IPS DF 6.9 (cell line): ENCODE measurements around the gene MAN2B2.

Source experiments
- DNase-seq: peaks from one replicate; pipeline ENCODE4 v3.0.0-alpha.2; 2013; ENCODE audit warnings: low read depth, low spot score
- H3K27ac ChIP-seq: one replicate; pipeline ENCODE4 v1.5.1; 2013; ENCODE audit warnings: low read length, control low read depth
- H3K27me3 ChIP-seq: 2 replicates; pipeline ENCODE4 v1.6.1; 2013; ENCODE audit warnings: mild to moderate bottlenecking, low read length; ENCODE audit not compliant: control insufficient read depth, insufficient read depth
- H3K36me3 ChIP-seq: 2 replicates; pipeline ENCODE4 v1.6.1; 2013; ENCODE audit warnings: low read length; ENCODE audit not compliant: control insufficient read depth, insufficient read depth
- H3K4me1 ChIP-seq: 2 replicates; pipeline ENCODE4 v1.6.1; 2013; ENCODE audit warnings: low read length; ENCODE audit not compliant: control insufficient read depth, insufficient read depth
- H3K4me3 ChIP-seq: 2 replicates; pipeline ENCODE4 v1.5.1; 2013; ENCODE audit warnings: mild to moderate bottlenecking, low read length
- H3K9me3 ChIP-seq: 2 replicates; pipeline ENCODE4 v1.6.1; 2013; ENCODE audit warnings: low read length, inconsistent platforms; ENCODE audit not compliant: control insufficient read depth, insufficient read depth
- WGBS: extraction: QIAGEN DNeasy Blood & Tissue Kit; methylation state at CpG from one replicate; pipeline ENCODE4 v1.1.7; 2013; ENCODE audit warnings: mixed read lengths, missing lambda C conversion rate; ENCODE audit not compliant: insufficient read length, insufficient coverage; 5-methylcytosine and 5-hydroxymethylcytosine counted together

MAN2B2 gene

DNA sequence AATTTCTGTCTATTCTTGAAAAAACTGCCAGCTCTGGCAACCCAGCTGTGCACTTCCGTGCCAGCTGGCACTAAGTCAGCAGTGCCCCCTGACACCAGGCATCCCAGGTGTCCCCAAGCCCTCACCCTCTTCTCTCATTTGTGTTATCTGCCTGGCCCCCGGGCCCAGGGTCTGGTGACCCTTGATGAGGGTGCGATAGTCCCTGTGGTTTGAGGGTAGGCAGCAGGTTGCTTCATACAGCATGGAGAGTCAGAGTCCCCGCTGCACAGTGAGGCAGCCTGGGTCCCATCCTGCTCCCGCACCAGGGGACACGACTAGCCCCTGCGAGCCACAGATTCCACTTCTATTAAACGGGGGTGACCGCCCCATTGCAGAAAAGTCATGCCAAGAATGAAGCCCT is 1.9 kb downstream of the MAN2B2 start:
- H3K4me1 ChIP-seq, result 0 out of 2 replicates have a peak, but pooled peaks cover 2% of the 10 kb centered on the region
- H3K27me3 ChIP-seq, result peaks cover 3% of the 10 kb centered on the region; the same call in 1 of the 2 replicates
- no peak overlapping the region for H3K27ac ChIP-seq
- WGBS, result no CpG with 5 or more reads among the region's 9 CpGs
- DNase-seq, result no peak
- H3K9me3 ChIP-seq, result no peaks in the 10 kb centered on the region
- H3K4me3 ChIP-seq, result no peak overlapping the region
- H3K36me3 ChIP-seq, result peaks cover 2% of the 10 kb centered on the region; the same call in 1 of the 2 replicates

DNA sequence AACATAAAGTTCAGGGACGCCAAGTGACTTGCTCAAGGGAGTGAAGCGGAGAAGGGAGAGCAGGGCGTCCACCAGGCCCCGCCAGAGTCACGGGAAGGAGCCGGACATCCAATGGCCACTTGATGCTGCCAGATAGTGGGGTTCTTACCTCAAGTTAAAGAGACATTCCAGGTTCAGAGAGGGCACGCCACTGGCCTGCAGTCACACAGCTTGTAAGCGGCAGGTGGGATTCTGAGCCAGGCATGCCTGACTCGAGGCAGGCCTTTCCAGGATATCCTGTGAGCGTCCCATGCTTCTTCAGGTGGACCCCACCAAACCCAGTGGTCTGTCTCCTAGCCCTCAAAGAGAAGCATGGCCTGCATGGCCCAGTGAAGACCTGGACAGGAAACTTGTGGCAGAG is 2.4 kb downstream of the MAN2B2 start:
- H3K9me3 ChIP-seq, result no peaks in the 10 kb centered on the region
- peaks cover 3% of the 10 kb centered on the region; the same call in 1 of the 2 replicates for H3K27me3 ChIP-seq
- no peak overlapping the region for H3K4me3 ChIP-seq
- no peak for DNase-seq
- H3K27ac ChIP-seq, result no peak overlapping the region
- no CpG with 5 or more reads among the region's 10 CpGs for WGBS
- peaks cover 2% of the 10 kb centered on the region; the same call in 1 of the 2 replicates for H3K36me3 ChIP-seq
- 0 out of 2 replicates have a peak, but pooled peaks cover 2% of the 10 kb centered on the region for H3K4me1 ChIP-seq

- Histone ChIP-seq H3K4me1 (0 out of 2 replicates have a peak, but pooled peaks cover 2% of the 10 kb centered on the region), H3K27me3 (peaks cover 3% of the 10 kb centered on the region; the same call in 1 of the 2 replicates), H3K27ac (no peak overlapping the region), H3K4me3 (no peak overlapping the region), H3K9me3 (no peaks in the 10 kb centered on the region), H3K36me3 (peaks cover 2% of the 10 kb centered on the region; the same call in 1 of the 2 replicates)
- WGBS, result no CpG with 5 or more reads among the region's 9 CpGs
- DNase-seq, result no peak
Measured at GRCh38 chr4:6578221-6578620, 3.2 kb downstream of the MAN2B2 start.

DNA sequence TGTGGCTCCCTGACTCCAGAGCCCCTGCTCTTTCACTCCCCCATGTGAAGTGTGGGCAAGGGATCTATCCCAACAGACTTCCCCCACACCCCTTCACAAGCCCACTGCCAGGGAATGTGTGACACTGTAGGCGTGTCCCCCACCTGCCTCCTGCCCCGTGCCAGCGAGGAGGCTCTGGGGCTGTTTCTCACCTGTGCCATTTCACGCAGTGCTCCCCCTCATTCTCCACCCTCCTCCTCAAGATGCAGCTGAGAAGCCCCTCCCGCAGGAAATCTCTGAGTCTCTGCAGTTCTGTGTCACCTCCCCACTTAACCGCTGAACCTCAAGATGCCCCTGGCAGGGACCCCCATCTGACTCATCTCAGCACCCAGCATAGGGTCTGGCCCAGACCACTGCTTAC is 5.4 kb downstream of the MAN2B2 start:
- Histone ChIP-seq H3K27me3 (no peaks in the 10 kb centered on the region), H3K36me3 (peaks cover 2% of the 10 kb centered on the region; the same call in 1 of the 2 replicates), H3K27ac (no peak overlapping the region), H3K9me3 (no peaks in the 10 kb centered on the region), H3K4me3 (no peak overlapping the region), H3K4me1 (no peaks in the 10 kb centered on the region)
- DNase-seq, result no peak
- no CpG with 5 or more reads among the region's 6 CpGs for WGBS

GRCh38 chr4:6581566-6582121 is 6.7 kb downstream of the MAN2B2 start:
- DNase-seq, result no peak
- H3K27ac ChIP-seq, result no peak overlapping the region
- peaks cover 2% of the 10 kb centered on the region; the same call in 1 of the 2 replicates for H3K36me3 ChIP-seq
- H3K4me3 ChIP-seq, result no peak overlapping the region
- no peaks in the 10 kb centered on the region for H3K9me3 ChIP-seq
- no peaks in the 10 kb centered on the region for H3K4me1 ChIP-seq
- no peaks in the 10 kb centered on the region for H3K27me3 ChIP-seq
- WGBS, result no CpG with 5 or more reads among the region's 11 CpGs

- DNase-seq, result no peak
- Histone ChIP-seq H3K9me3 (no peaks in the 10 kb centered on the region), H3K4me3 (no peak overlapping the region), H3K4me1 (no peaks in the 10 kb centered on the region; the same call in 1 of the 2 replicates), H3K27me3 (no peaks in the 10 kb centered on the region), H3K36me3 (peaks cover 2% of the 10 kb centered on the region; the same call in 1 of the 2 replicates), H3K27ac (no peak overlapping the region)
- no CpG with 5 or more reads among the region's 4 CpGs for WGBS
Measured at GRCh38 chr4:6582889-6583490, 8.0 kb downstream of the MAN2B2 start.

DNA sequence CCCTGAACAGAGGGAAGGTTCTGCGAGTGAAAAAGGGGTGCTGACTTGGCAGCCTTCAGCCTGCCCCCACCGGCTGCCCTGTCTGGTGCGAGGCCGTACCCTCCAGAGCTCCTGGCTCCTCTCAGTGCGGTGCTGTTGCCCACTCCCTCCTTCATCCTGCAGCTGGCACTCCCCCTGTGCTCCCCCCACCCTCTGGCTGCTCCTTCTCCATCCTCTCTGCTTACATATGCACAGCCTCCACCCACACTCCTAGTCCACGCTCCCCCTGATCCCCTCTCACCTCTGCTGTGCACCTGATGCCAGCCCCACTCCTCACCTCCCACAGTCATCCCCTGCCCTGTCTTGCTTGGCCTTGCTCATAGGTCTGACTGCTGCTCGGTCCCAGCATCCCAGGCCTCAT is 9.9 kb downstream of the MAN2B2 start:
- no peaks in the 10 kb centered on the region for H3K9me3 ChIP-seq
- no CpG with 5 or more reads among the region's 7 CpGs for WGBS

DNA sequence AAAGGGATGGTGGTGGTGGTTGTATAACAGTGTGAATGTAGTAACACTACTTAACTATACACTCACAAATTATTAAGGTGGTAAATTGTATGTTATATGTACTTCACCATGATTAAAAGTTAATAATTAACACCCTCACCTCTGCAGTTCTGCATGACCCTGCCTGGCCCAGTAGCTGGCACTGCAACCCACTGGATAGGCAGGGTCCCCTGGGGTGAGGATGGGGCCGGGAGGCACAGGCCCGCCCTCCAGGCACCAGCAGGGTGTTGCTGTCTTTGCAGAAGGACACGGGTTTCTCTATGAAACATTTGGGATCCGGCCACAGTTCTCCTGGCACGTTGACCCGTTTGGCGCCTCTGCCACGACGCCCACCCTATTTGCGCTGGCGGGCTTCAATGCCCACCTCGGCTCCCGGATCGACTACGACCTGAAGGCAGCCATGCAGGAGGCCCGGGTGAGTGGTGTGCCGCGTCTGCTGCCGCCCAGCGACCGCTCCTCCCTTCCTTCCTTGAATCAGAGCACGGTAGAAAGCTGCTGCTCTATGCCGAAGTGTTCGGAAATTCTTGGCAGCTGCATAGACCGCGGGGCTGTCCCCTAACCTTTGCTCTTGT is 11.8 kb downstream of the MAN2B2 start:
- H3K27me3 ChIP-seq, result no peaks in the 10 kb centered on the region
- H3K9me3 ChIP-seq, result no peaks in the 10 kb centered on the region
- no peaks in the 10 kb centered on the region; the same call in 1 of the 2 replicates for H3K4me1 ChIP-seq
- no peak overlapping the region for H3K27ac ChIP-seq
- no peaks in the 10 kb centered on the region for H3K36me3 ChIP-seq
- no peak for DNase-seq
- no CpG with 5 or more reads among the region's 26 CpGs for WGBS
- no peak overlapping the region for H3K4me3 ChIP-seq

More for the DNA sequence above, 9.9 kb downstream of the MAN2B2 start:
- Histone ChIP-seq H3K27ac (no peak overlapping the region), H3K4me3 (no peak overlapping the region), H3K36me3 (no peaks in the 10 kb centered on the region), H3K27me3 (no peaks in the 10 kb centered on the region), H3K4me1 (no peaks in the 10 kb centered on the region; the same call in 1 of the 2 replicates)
- no peak for DNase-seq

DNA sequence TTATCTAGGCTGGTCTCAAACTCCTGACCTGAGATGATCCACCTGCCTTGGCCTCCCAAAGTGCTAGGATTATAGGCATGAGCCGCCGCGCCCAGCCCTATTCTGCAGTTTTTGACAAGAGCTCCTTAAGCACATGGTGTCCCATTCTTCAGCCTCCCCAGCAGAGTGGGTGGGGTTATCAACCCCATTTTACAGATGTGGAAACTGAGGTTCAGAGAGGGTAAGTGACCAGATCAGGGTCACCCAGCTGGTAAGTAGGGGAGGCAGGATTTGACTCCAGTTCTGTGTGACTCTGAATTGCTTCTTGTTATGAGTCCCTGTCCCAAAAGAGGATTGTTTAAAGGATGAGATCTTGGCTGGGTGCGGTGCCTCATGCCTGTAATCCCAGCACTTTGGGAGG is 14.5 kb downstream of the MAN2B2 start:
- Histone ChIP-seq H3K9me3 (no peaks in the 10 kb centered on the region), H3K27ac (no peak overlapping the region), H3K36me3 (no peaks in the 10 kb centered on the region), H3K4me1 (no peaks in the 10 kb centered on the region; the same call in 1 of the 2 replicates), H3K27me3 (no peaks in the 10 kb centered on the region), H3K4me3 (no peak overlapping the region)
- no CpG with 5 or more reads among the region's 4 CpGs for WGBS
- DNase-seq, result no peak

DNA sequence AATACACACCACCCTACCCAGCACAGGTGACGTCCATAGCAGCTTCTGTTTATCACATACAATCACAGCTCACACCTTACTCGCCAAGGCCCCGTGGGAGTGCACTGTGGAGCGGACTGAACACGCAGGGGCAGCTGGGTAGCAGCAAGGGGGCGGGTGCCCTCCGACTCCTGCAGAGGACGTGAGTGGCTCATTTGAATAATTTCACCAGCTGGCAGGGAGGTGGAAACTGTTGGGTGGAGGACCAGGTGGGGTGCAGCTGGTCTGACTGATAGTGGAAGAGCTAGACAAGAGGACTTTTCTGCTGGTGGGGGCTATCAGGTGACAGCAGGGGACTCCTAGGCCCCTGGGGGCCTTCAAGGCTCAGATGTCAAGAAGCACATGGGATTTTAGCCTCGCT is 16.3 kb downstream of the MAN2B2 start:
- H3K4me1 ChIP-seq, result no peaks in the 10 kb centered on the region; the same call in 1 of the 2 replicates
- H3K27ac ChIP-seq, result no peak overlapping the region
- no peak for DNase-seq
- H3K27me3 ChIP-seq, result no peaks in the 10 kb centered on the region
- no CpG with 5 or more reads among the region's 9 CpGs for WGBS
- no peaks in the 10 kb centered on the region for H3K36me3 ChIP-seq
- no peak overlapping the region for H3K4me3 ChIP-seq
- H3K9me3 ChIP-seq, result no peaks in the 10 kb centered on the region
